Thoracic aorta (tissue), 2 donors: ENCODE data around the gene PRM3. TPM values are rescaled to one million over a fixed set of nuclear protein-coding genes. Genes with fewer than 3 reads are reported as not detected.

Experiments used
- ATAC-seq: fragments of 150-250 bp; one replicate; pipeline ENCODE4 v1.8.0; 2017; ENCODE audit warnings: low read depth; ENCODE audit not compliant: insufficient number of reproducible peaks, low FRiP score
- DNase-seq: peaks from one replicate; pipeline ENCODE4 v3.0.0-alpha.2; 2020; ENCODE audit warnings: low spot score
- H3K27ac ChIP-seq, 2 donors: fragments of 200-600 bp; sonication (generic); 1 replicate in 1 of 2; 2 replicates in 1 of 2; pipeline ENCODE4 v1.5.1; 2016; ENCODE audit warnings: mild to moderate bottlenecking in 2 of 2, moderate library complexity in 2 of 2
- H3K27me3 ChIP-seq: fragments of 200-600 bp; sonication (generic); replicated peaks from 2 replicates; pipeline ENCODE4 v1.6.0; 2016; ENCODE audit warnings: mild to moderate bottlenecking; ENCODE audit not compliant: insufficient read depth
- H3K36me3 ChIP-seq: fragments of 200-600 bp; sonication (generic); one replicate; pipeline ENCODE4 v1.5.1; 2016
- H3K4me1 ChIP-seq, 2 donors: fragments of 200-600 bp; sonication (generic); 1 replicate in 1 of 2; 2 replicates in 1 of 2; pipeline versions ENCODE4 v1.5.1 to v1.6.0; 2016; ENCODE audit warnings: low read depth in 2 of 2, mild to moderate bottlenecking in 1 of 2; ENCODE audit not compliant: control insufficient read depth in 1 of 2
- H3K4me3 ChIP-seq: fragments of 200-600 bp; sonication (generic); 2 replicates; pipeline ENCODE4 v1.5.1; 2016; ENCODE audit warnings: mild to moderate bottlenecking
- H3K9me3 ChIP-seq: fragments of 200-600 bp; sonication (generic); 2 replicates; pipeline ENCODE4 v1.5.1; 2016
- CTCF ChIP-seq: fragments of 200-600 bp; sonication (generic); IDR thresholded peaks from one replicate; pipeline ENCODE4 v1.5.1; 2019; ENCODE audit warnings: antibody characterized with exemption
- total RNA-seq, 2 donors: library from RNA; depleted of rRNA; stranded (reverse); fragments of >200 nt; gene quantifications; one replicate each; pipeline versions ENCODE4 v1.1.0 to v1.2.3, GENCODE V29; 2016

Gene PRM3
- total RNA-seq, 2 donors from 2014 or later, result not detected

DNA sequence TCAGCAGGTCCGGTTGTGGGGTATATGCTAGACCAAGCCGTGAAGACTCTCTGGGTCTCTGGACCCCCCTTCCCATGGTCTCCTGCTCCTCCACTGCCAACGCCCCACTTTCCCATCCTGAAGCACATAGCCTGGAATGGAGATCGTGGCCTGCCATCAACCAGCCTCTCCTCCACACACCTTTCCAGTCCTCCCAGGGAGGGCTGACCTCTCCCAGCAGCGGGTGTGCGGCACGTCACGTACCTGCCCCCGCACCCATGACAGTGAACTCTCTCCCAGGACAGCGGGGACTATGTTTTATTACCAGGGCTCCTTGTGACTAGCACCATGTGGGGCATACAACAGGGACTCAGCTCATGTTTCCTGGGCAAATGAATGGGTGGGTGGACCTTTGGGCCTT is 1.8 kb downstream of the PRM3 start:
- no peak overlapping the region for H3K4me3 ChIP-seq
- no peak for ATAC-seq
- TF ChIP-seq CTCF, result no peak
- H3K36me3 ChIP-seq, result no peaks in the 10 kb centered on the region
- H3K9me3 ChIP-seq, result no peaks in the 10 kb centered on the region
- no peak for DNase-seq
- H3K27ac ChIP-seq, result no peak overlapping the region
- no peaks in the 10 kb centered on the region for H3K4me1 ChIP-seq
- H3K27me3 ChIP-seq, result no peaks in the 10 kb centered on the region

DNA sequence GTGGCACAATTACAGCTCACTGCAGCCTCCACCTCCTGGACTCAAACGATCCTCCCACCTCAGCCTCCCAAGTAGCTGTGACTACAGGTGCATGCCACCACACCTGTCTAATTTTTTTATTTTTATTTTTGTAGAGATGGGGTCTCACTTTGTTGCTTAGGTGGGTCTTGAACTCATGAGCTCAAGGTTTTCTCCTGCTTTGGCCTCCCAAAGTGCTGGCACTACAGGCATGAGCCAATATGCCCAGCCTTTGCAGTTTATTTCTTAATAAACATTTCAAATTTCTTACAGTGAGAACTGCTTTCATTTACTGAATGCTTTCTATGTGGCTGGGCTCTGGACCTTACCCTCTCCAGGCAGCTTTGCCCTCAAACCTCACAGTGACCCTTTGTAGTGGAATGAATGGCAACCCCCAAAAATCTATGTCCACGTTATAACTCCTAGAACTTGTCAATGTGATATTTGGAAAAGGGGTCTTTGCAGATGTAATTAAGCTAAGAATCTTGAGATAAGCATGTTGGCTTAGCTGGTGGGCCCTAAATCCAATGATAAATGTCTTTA is 2.7 kb downstream of the PRM3 start:
- no peak for TF ChIP-seq CTCF
- no peaks in the 10 kb centered on the region for H3K4me1 ChIP-seq
- DNase-seq (no peak), ATAC-seq (no peak)
- H3K9me3 ChIP-seq, result no peaks in the 10 kb centered on the region
- no peak overlapping the region for H3K27ac ChIP-seq
- H3K36me3 ChIP-seq, result no peaks in the 10 kb centered on the region
- H3K27me3 ChIP-seq, result no peaks in the 10 kb centered on the region
- H3K4me3 ChIP-seq, result no peak overlapping the region

- Histone ChIP-seq H3K36me3 (no peaks in the 10 kb centered on the region), H3K9me3 (no peaks in the 10 kb centered on the region), H3K4me3 (no peak within 1 kb of the TSS), H3K27ac (no peak within 1 kb of the TSS), H3K27me3 (no peaks in the 10 kb centered on the region), H3K4me1 (no peaks in the 10 kb centered on the region)
- ATAC-seq (no peak), DNase-seq (no peak)
- TF ChIP-seq CTCF, result no peak
Observed at GRCh38 chr16:11268921-11269375, 4.5 kb downstream of the PRM3 start, which contains the start of gene TNP2. TSS of gene TNP2 (minus strand) at chr16:11269325. CDS start at chr16:11269262, 63 bp downstream.

DNA sequence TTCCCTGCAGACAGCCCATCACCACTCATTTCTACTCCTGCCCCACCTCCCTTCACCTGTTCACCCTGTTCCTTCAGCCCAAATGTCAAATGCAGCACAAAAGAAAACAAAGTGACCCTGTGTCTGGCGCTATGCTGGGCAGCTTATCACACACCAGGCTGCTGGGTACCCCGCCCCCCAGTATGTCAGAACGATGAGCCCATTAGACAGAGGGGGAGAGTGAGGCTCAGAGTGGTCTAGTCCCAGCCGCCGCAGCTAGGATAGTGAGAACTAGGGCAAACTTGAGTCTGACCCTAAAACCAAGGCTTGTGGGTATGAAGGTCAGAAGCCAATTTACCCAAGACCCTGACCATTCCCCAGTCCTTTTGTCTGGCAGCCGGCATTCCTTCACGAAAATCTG is 8.3 kb downstream of the PRM3 start:
- no peaks in the 10 kb centered on the region for H3K9me3 ChIP-seq
- no peak for TF ChIP-seq CTCF
- H3K27ac ChIP-seq, result no peak overlapping the region
- H3K4me3 ChIP-seq, result no peak overlapping the region
- no peaks in the 10 kb centered on the region for H3K4me1 ChIP-seq
- no peaks in the 10 kb centered on the region for H3K36me3 ChIP-seq
- DNase-seq, result no peak
- H3K27me3 ChIP-seq, result no peaks in the 10 kb centered on the region
- ATAC-seq, result no peak

DNA sequence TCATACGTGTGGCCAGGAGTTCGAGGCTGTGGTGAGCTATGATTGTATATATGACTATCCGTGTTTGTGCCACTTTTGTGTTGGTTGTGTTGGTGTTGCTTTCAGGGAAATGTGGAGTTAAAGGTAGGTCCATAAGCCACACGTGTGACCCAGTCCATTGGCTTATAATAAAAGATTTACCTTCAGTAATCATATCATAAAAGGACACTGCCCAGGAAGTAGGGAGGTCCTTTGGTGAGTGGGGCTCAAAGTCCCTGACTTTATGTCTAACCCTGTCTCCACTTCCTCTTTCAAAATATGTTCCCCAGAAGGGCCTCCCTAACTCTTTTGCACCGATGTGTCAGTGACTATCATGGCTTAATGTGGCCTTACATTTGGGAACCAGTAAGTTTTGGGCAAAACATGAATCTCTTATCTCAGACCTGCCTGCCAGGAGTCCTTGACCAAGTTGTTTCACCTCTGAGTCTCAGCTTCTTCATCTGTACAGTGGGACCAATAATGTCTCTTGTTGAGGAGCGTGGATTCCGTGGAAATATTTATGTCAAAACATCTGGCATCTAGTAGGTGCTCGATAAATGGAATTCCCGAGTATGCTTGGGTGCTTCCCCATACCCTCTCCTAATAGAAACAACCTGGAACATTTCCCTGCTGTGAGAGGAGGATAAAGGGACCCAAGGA is 9.1 kb downstream of the PRM3 start:
- H3K36me3 ChIP-seq, result no peaks in the 10 kb centered on the region
- no peak overlapping the region for H3K27ac ChIP-seq
- H3K4me3 ChIP-seq, result no peak overlapping the region
- DNase-seq (no peak), ATAC-seq (no peak)
- no peaks in the 10 kb centered on the region for H3K9me3 ChIP-seq
- H3K27me3 ChIP-seq, result no peaks in the 10 kb centered on the region
- H3K4me1 ChIP-seq, result peaks cover 1 to 5% of the 10 kb centered on the region in 2 donors
- TF ChIP-seq CTCF, result no peak
